Activated T-cell treated with anti-CD3 and anti-CD28 coated beads, Interleukin-2, amount 50 U/mL, for 72 hours (primary cell): ENCODE measurements around the gene ARL9. TPM values are rescaled to one million over a fixed set of nuclear protein-coding genes. Genes with fewer than 3 reads are reported as not detected.

ENCODE experiments used
- ATAC-seq, 2 donors: fragments of 150-1000 bp; cut with Tn5 transposase; replicated peaks in 1 of 2; 2 replicates each; pipeline ENCODE4 v1.10.0; 2021; ENCODE audit warnings: moderate library complexity in 2 of 2, mild to moderate bottlenecking in 1 of 2
- DNase-seq, 2 donors: peaks; one replicate each; pipeline ENCODE4 v3.0.0; 2021 to 2022; ENCODE audit warnings: mixed read lengths in 1 of 2
- H3K27ac Mint-ChIP-seq: one replicate; pipeline ENCODE4 v1.8.0; 2022; ENCODE audit warnings: mild to moderate bottlenecking, moderate library complexity, mixed read lengths
- H3K27me3 Mint-ChIP-seq: one replicate; pipeline ENCODE4 v1.8.0; 2022; ENCODE audit warnings: low read depth, mixed read lengths
- H3K36me3 Mint-ChIP-seq, 2 donors: one replicate each; pipeline ENCODE4 v1.8.0; 2022; ENCODE audit warnings: mixed read lengths in 2 of 2, mild to moderate bottlenecking in 1 of 2; ENCODE audit not compliant: insufficient read depth in 2 of 2
- H3K4me1 Mint-ChIP-seq: one replicate; pipeline ENCODE4 v1.8.0; 2022; ENCODE audit warnings: low read depth, mixed read lengths
- H3K4me3 Mint-ChIP-seq, 2 donors: one replicate each; pipeline ENCODE4 v1.8.0; 2022; ENCODE audit warnings: mild to moderate bottlenecking in 2 of 2, mixed read lengths in 2 of 2, moderate library complexity in 2 of 2
- H3K9me3 Mint-ChIP-seq, 2 donors: one replicate each; pipeline ENCODE4 v1.8.0; 2022; ENCODE audit warnings: mixed read lengths in 2 of 2
- total RNA-seq, 2 donors: library from RNA; stranded (reverse); gene quantifications; one replicate each; pipeline ENCODE4 v1.2.3, GENCODE V29; 2022

Gene ARL9
- total RNA-seq, 2 donors from 2014 or later, result 0.29 to 0.35 TPM

GRCh38 chr4:56477192-56477702, 28.3 kb upstream of the ARL9 start:
- ATAC-seq, result no peak
- H3K36me3 Mint-ChIP-seq, result peaks cover 3 to 46% of the 10 kb centered on the region in 2 donors
- H3K27me3 Mint-ChIP-seq, result no peaks in the 10 kb centered on the region
- peak overlapping the region; percentile 54 for H3K27ac Mint-ChIP-seq
- no peaks in the 10 kb centered on the region for H3K9me3 Mint-ChIP-seq
- H3K4me3 Mint-ChIP-seq, result no peak overlapping the region
- no peak for DNase-seq
- no peaks in the 10 kb centered on the region for H3K4me1 Mint-ChIP-seq

- no peak for DNase-seq
- no peaks in the 10 kb centered on the region for H3K27me3 Mint-ChIP-seq
- H3K9me3 Mint-ChIP-seq, result no peaks in the 10 kb centered on the region
- no peak for ATAC-seq
- peaks cover 0 to 33% of the 10 kb centered on the region in 2 donors for H3K36me3 Mint-ChIP-seq
- H3K27ac Mint-ChIP-seq, result no peak overlapping the region
- no peak overlapping the region for H3K4me3 Mint-ChIP-seq
- H3K4me1 Mint-ChIP-seq, result no peaks in the 10 kb centered on the region
Measured at GRCh38 chr4:56480691-56481090, 24.9 kb upstream of the ARL9 start.

GRCh38 chr4:56496241-56496640, 9.3 kb upstream of the ARL9 start:
- peaks cover 11 to 35% of the 10 kb centered on the region in 2 donors for H3K36me3 Mint-ChIP-seq
- H3K27ac Mint-ChIP-seq, result no peak overlapping the region
- ATAC-seq (no peak), DNase-seq (no peak)
- H3K4me1 Mint-ChIP-seq, result no peaks in the 10 kb centered on the region
- H3K4me3 Mint-ChIP-seq, result no peak overlapping the region
- no peaks in the 10 kb centered on the region for H3K27me3 Mint-ChIP-seq
- H3K9me3 Mint-ChIP-seq, result no peaks in the 10 kb centered on the region

- Mint-ChIP-seq H3K27ac (no peak overlapping the region), H3K27me3 (peaks cover 14% of the 10 kb centered on the region), H3K36me3 (no peaks in the 10 kb centered on the region), H3K4me3 (no peak overlapping the region), H3K4me1 (peaks cover 5% of the 10 kb centered on the region), H3K9me3 (no peaks in the 10 kb centered on the region)
- DNase-seq (no peak), ATAC-seq (no peak)
Measured at GRCh38 chr4:56511098-56511497, 5.5 kb downstream of the ARL9 start.

- peaks cover 7% of the 10 kb centered on the region for H3K27me3 Mint-ChIP-seq
- no peaks in the 10 kb centered on the region for H3K4me1 Mint-ChIP-seq
- ATAC-seq (no peak), DNase-seq (no peak)
- H3K36me3 Mint-ChIP-seq, result no peaks in the 10 kb centered on the region
- no peak overlapping the region for H3K27ac Mint-ChIP-seq
- no peaks in the 10 kb centered on the region for H3K9me3 Mint-ChIP-seq
- no peak overlapping the region for H3K4me3 Mint-ChIP-seq
Measured at GRCh38 chr4:56512166-56512565, 6.6 kb downstream of the ARL9 start.

- no peaks in the 10 kb centered on the region for H3K36me3 Mint-ChIP-seq
- ATAC-seq (no peak), DNase-seq (no peak)
- peaks cover 7% of the 10 kb centered on the region for H3K27me3 Mint-ChIP-seq
- H3K4me3 Mint-ChIP-seq, result no peak overlapping the region
- no peaks in the 10 kb centered on the region for H3K9me3 Mint-ChIP-seq
- H3K4me1 Mint-ChIP-seq, result no peaks in the 10 kb centered on the region
- no peak overlapping the region for H3K27ac Mint-ChIP-seq
Measured at GRCh38 chr4:56513517-56513916, 7.9 kb downstream of the ARL9 start.

GRCh38 chr4:56530269-56531148, 24.9 kb downstream of the ARL9 start:
- no peaks in the 10 kb centered on the region for H3K27me3 Mint-ChIP-seq
- peak; percentile 98 to 99 for ATAC-seq
- H3K36me3 Mint-ChIP-seq, result no peaks in the 10 kb centered on the region
- no peak overlapping the region for H3K27ac Mint-ChIP-seq
- DNase-seq, result peak; percentile 85 to 87
- H3K4me3 Mint-ChIP-seq, result peak overlapping the region; percentile 51 to 76
- H3K4me1 Mint-ChIP-seq, result no peaks in the 10 kb centered on the region
- H3K9me3 Mint-ChIP-seq, result no peaks in the 10 kb centered on the region

- no peak overlapping the region for H3K27ac Mint-ChIP-seq
- H3K4me1 Mint-ChIP-seq, result no peaks in the 10 kb centered on the region
- H3K9me3 Mint-ChIP-seq, result no peaks in the 10 kb centered on the region
- DNase-seq (no peak), ATAC-seq (no peak)
- H3K27me3 Mint-ChIP-seq, result no peaks in the 10 kb centered on the region
- no peaks in the 10 kb centered on the region for H3K36me3 Mint-ChIP-seq
- H3K4me3 Mint-ChIP-seq, result no peak overlapping the region
Measured at GRCh38 chr4:56531149-56531770, 25.7 kb downstream of the ARL9 start.

- no peak overlapping the region for H3K27ac Mint-ChIP-seq
- H3K36me3 Mint-ChIP-seq, result no peaks in the 10 kb centered on the region
- no peaks in the 10 kb centered on the region for H3K27me3 Mint-ChIP-seq
- DNase-seq (no peak), ATAC-seq (no peak)
- H3K4me3 Mint-ChIP-seq, result no peak overlapping the region
- no peaks in the 10 kb centered on the region for H3K9me3 Mint-ChIP-seq
- no peaks in the 10 kb centered on the region for H3K4me1 Mint-ChIP-seq
Measured at GRCh38 chr4:56531823-56532222, 26.2 kb downstream of the ARL9 start.

- Mint-ChIP-seq H3K27me3 (no peaks in the 10 kb centered on the region), H3K27ac (no peak overlapping the region), H3K4me3 (no peak overlapping the region), H3K36me3 (no peaks in the 10 kb centered on the region), H3K9me3 (no peaks in the 10 kb centered on the region), H3K4me1 (no peaks in the 10 kb centered on the region)
- DNase-seq (no peak), ATAC-seq (no peak)
Measured at GRCh38 chr4:56532239-56532638, 26.6 kb downstream of the ARL9 start.

- Mint-ChIP-seq H3K9me3 (no peaks in the 10 kb centered on the region), H3K27me3 (no peaks in the 10 kb centered on the region), H3K4me3 (no peak overlapping the region), H3K27ac (no peak overlapping the region), H3K4me1 (no peaks in the 10 kb centered on the region), H3K36me3 (no peaks in the 10 kb centered on the region)
- DNase-seq, result no peak
- no peak for ATAC-seq
Measured at GRCh38 chr4:56535915-56536314, 30.3 kb downstream of the ARL9 start.

- ATAC-seq (no peak), DNase-seq (no peak)
- Mint-ChIP-seq H3K27ac (no peak overlapping the region), H3K4me1 (no peaks in the 10 kb centered on the region), H3K9me3 (no peaks in the 10 kb centered on the region), H3K36me3 (no peaks in the 10 kb centered on the region), H3K4me3 (no peak overlapping the region), H3K27me3 (peaks cover 5% of the 10 kb centered on the region)
Measured at GRCh38 chr4:56537147-56537546, 31.6 kb downstream of the ARL9 start.

- Mint-ChIP-seq H3K4me1 (peaks cover 14% of the 10 kb centered on the region), H3K4me3 (no peak overlapping the region), H3K36me3 (no peaks in the 10 kb centered on the region), H3K27me3 (peaks cover 11% of the 10 kb centered on the region), H3K27ac (no peak overlapping the region), H3K9me3 (no peaks in the 10 kb centered on the region)
- no peak for DNase-seq
- no peak for ATAC-seq
Measured at GRCh38 chr4:56540826-56541225, 35.2 kb downstream of the ARL9 start.
